HepG2 (cell line): Measurements from ENCODE around the gene ADARB2. TPM values are rescaled to one million over a fixed set of nuclear protein-coding genes. Genes with fewer than 3 reads are reported as not detected.

Experiments used
- GTF3A ChIP-seq: sonication (generic); formaldehyde crosslinking; conservative IDR thresholded peaks from 2 replicates; pipeline ENCODE4 v1.4.0; 2020; ENCODE audit warnings: mild to moderate bottlenecking, missing genetic modification reagents
- MATR3 ChIP-seq: sonication (generic); formaldehyde crosslinking; IDR thresholded peaks from 2 replicates; pipeline ENCODE4 v1.4.0; 2020; ENCODE audit warnings: missing genetic modification reagents
- NFRKB ChIP-seq: fragments of 450-650 bp; IDR thresholded peaks from 2 replicates; pipeline ENCODE4 v1.6.1; 2017
- ZMYM4 ChIP-seq: sonication (generic); formaldehyde crosslinking; IDR thresholded peaks from 2 replicates; pipeline ENCODE4 v1.8.1; 2023; ENCODE audit warnings: mild to moderate bottlenecking, missing genetic modification reagents
- ZNF589 ChIP-seq: sonication (generic); formaldehyde crosslinking; conservative IDR thresholded peaks from 2 replicates; pipeline ENCODE4 v1.8.0; 2022; ENCODE audit warnings: mild to moderate bottlenecking, moderate library complexity, missing genetic modification reagents
- polyA plus RNA-seq, 8 experiments: library from polyadenylated mRNA; depleted of rRNA in 3 of 8; stranded (reverse) in 7 of 8; unstranded in 1 of 8; fragments of >200 nt; fragmentation: Illumina TruSeq in 4 of 8; extraction: Trizol in 4 of 8; gene quantifications; 2 replicates each; pipeline versions ENCODE4 v1.2.1 to v1.2.3, GENCODE V29; 2011 to 2016; ENCODE audit warnings: low read depth in 4 of 8, missing spikeins in 1 of 8, mixed read lengths in 1 of 8; ENCODE audit not compliant: insufficient read depth in 1 of 8
- total RNA-seq, 5 experiments: library from RNA; depleted of rRNA; stranded (reverse); fragments of >200 nt; fragmentation: Illumina TruSeq; extraction: Trizol; gene quantifications; 2 replicates each; pipeline ENCODE4 v1.2.3, GENCODE V29; 2016; ENCODE audit warnings: low read depth in 1 of 5
- TF ChIP-seq, protein P1 (sequence below): sonication (generic); formaldehyde crosslinking; IDR thresholded peaks from 2 replicates; pipeline ENCODE4 v1.4.0; 2020; ENCODE audit warnings: missing genetic modification reagents
- TF ChIP-seq, protein P2 (sequence below): sonication (generic); formaldehyde crosslinking; IDR thresholded peaks from 2 replicates; pipeline ENCODE4 v1.5.0; 2020; ENCODE audit warnings: mild to moderate bottlenecking, missing genetic modification reagents, moderate library complexity

The ADARB2 gene
- total and polyA plus RNA-seq, 2 of the 13 experiments (the other 11 are each of a cell fraction or from before 2014, with no cell fraction given), result not detected

DNA sequence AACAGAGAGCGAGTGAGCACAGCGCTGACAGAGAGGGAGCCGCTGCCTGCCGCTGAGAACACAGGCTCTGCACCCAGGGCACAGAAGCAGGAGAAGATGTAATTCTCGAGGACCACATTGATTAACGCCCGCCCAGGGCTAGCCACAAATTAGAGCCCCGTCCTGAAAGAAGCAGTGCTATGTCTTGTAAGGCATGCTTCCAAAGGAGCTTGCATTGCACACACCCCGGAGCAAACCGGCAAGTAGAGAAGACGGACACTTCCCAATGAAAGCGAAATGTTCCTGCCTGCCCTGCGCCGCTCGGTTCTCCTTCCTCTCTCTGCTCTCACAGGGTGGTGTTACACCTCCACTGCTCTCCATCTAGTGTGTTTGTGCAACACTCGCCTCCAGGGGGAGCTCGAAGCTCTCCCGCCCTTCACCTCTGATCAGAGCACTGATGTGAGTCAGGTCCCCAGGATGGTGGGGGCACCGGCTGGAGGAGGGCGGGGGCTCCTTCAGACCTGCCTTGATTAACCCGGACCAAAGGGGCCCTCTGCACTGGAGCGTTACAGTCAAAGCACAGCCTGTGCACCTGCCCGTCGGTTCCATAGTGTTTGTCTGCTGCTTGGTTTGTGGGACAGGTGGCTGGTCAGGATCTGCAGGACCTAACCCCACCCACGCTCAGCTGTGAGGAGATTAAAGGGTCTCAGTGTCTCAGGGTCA is 316.5 kb downstream of the ADARB2 start (continued):
- TF ChIP-seq, protein P1, sequence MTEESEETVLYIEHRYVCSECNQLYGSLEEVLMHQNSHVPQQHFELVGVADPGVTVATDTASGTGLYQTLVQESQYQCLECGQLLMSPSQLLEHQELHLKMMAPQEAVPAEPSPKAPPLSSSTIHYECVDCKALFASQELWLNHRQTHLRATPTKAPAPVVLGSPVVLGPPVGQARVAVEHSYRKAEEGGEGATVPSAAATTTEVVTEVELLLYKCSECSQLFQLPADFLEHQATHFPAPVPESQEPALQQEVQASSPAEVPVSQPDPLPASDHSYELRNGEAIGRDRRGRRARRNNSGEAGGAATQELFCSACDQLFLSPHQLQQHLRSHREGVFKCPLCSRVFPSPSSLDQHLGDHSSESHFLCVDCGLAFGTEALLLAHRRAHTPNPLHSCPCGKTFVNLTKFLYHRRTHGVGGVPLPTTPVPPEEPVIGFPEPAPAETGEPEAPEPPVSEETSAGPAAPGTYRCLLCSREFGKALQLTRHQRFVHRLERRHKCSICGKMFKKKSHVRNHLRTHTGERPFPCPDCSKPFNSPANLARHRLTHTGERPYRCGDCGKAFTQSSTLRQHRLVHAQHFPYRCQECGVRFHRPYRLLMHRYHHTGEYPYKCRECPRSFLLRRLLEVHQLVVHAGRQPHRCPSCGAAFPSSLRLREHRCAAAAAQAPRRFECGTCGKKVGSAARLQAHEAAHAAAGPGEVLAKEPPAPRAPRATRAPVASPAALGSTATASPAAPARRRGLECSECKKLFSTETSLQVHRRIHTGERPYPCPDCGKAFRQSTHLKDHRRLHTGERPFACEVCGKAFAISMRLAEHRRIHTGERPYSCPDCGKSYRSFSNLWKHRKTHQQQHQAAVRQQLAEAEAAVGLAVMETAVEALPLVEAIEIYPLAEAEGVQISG (CRISPR knock-in tag), result peak; percentile 37; the same call in 1 of the 2 replicates
- TF ChIP-seq GTF3A (CRISPR knock-in tag), result no peak
- TF ChIP-seq MATR3 (CRISPR knock-in tag), result no peak
- no peak for TF ChIP-seq ZNF589 (CRISPR knock-in tag)
- TF ChIP-seq NFRKB, result no peak
- TF ChIP-seq ZMYM4 (CRISPR knock-in tag), result no peak
- TF ChIP-seq, protein P2, sequence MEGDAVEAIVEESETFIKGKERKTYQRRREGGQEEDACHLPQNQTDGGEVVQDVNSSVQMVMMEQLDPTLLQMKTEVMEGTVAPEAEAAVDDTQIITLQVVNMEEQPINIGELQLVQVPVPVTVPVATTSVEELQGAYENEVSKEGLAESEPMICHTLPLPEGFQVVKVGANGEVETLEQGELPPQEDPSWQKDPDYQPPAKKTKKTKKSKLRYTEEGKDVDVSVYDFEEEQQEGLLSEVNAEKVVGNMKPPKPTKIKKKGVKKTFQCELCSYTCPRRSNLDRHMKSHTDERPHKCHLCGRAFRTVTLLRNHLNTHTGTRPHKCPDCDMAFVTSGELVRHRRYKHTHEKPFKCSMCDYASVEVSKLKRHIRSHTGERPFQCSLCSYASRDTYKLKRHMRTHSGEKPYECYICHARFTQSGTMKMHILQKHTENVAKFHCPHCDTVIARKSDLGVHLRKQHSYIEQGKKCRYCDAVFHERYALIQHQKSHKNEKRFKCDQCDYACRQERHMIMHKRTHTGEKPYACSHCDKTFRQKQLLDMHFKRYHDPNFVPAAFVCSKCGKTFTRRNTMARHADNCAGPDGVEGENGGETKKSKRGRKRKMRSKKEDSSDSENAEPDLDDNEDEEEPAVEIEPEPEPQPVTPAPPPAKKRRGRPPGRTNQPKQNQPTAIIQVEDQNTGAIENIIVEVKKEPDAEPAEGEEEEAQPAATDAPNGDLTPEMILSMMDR (CRISPR knock-in tag), result peak; percentile 85
